ENCODE measurements around the gene BEAN1. TPM values are rescaled to one million over a fixed set of nuclear protein-coding genes. Genes with fewer than 3 reads are reported as not detected.
"Not testable (repeated sequence)": the region's sequence is repeated elsewhere in the genome, so short reads cannot be mapped to it uniquely, and the experiment has no call there.

Gene BEAN1
- total RNA-seq, 1 experiment from 2014 or later = 0.61 TPM

GRCh38 chr16:66447491-66447890, 20.4 kb downstream of the BEAN1 start:
- ATAC-seq = no peak
- RAD21 ChIA-PET (ENCODE audit: low non-redundant PET in 1 of 2, low total read pairs in 2 of 2, uncharacterized antibody in 2 of 2, unreplicated experiment in 2 of 2) = no interaction called here
- H3K9me3 ChIP-seq (ENCODE audit: control insufficient read depth in 1 of 2, insufficient read depth in 1 of 2, low read depth in 1 of 2, low read length in 2 of 2) = no peaks in the 10 kb centered on the region
- H3K4me3 ChIP-seq (replicated peaks in 1 of 2; ENCODE audit: low read depth in 1 of 2, low read length in 2 of 2) = no peak overlapping the region
- CTCF ChIA-PET = interaction anchor here (1.1 kb wide), 1 partner anchor 40 kb away, joined by 3 read pairs; no protein-coding TSS in a partner anchor
- intact Hi-C loops (cut with micrococcal nuclease) = no loop called here
- no peak overlapping the region for H3K27ac ChIP-seq (ENCODE audit: low read depth, low read length)
- no peak overlapping the region for H3K9ac ChIP-seq (ENCODE audit: low read length)
- no peak for TF ChIP-seq ZFX (IDR thresholded peaks at IDR 0.05)
- TF ChIP-seq SRF (IDR thresholded peaks at IDR 0.05; ENCODE audit: low read depth) = no peak
- no peak for TF ChIP-seq TCF7L2 (IDR thresholded peaks at IDR 0.05; ENCODE audit: borderline replicate concordance, extremely low read depth, insufficient read depth, insufficient read length)
- TF ChIP-seq, protein P1, sequence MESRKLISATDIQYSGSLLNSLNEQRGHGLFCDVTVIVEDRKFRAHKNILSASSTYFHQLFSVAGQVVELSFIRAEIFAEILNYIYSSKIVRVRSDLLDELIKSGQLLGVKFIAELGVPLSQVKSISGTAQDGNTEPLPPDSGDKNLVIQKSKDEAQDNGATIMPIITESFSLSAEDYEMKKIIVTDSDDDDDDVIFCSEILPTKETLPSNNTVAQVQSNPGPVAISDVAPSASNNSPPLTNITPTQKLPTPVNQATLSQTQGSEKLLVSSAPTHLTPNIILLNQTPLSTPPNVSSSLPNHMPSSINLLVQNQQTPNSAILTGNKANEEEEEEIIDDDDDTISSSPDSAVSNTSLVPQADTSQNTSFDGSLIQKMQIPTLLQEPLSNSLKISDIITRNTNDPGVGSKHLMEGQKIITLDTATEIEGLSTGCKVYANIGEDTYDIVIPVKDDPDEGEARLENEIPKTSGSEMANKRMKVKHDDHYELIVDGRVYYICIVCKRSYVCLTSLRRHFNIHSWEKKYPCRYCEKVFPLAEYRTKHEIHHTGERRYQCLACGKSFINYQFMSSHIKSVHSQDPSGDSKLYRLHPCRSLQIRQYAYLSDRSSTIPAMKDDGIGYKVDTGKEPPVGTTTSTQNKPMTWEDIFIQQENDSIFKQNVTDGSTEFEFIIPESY (IDR thresholded peaks at IDR 0.05; ENCODE audit: extremely low read depth, insufficient replicate concordance, low read length) = no peak
- no peaks in the 10 kb centered on the region for H3K9me2 ChIP-seq (ENCODE audit: insufficient read depth)
- no peaks in the 10 kb centered on the region for H4K20me1 ChIP-seq (ENCODE audit: insufficient read depth)
- no peak overlapping the region for H3K4me2 ChIP-seq (ENCODE audit: low read length)
- DNase-seq (ENCODE audit: low read depth, low spot score) = no peak
- POLR2A ChIA-PET = no interaction called here
- H3K36me3 ChIP-seq (ENCODE audit: control insufficient read depth in 1 of 2, insufficient read depth in 2 of 2, low read length in 2 of 2) = no peaks in the 10 kb centered on the region
- H3K27me3 ChIP-seq (ENCODE audit: insufficient read depth, low read length) = peaks cover 5% of the 10 kb centered on the region; the same call in 1 of the 2 replicates
- H3K4me1 ChIP-seq (ENCODE audit: control insufficient read depth in 1 of 2, insufficient read depth in 2 of 2, low read length in 2 of 2) = 0 out of 4 replicates have a peak, but pooled peaks cover 0 to 5% of the 10 kb centered on the region in 2 experiments
- H2AFZ ChIP-seq (ENCODE audit: low read depth, low read length, poor library complexity, severe bottlenecking) = no peak overlapping the region
- no peaks in the 10 kb centered on the region for H3K79me2 ChIP-seq (ENCODE audit: insufficient read depth, low read length)
- BruUV-seq (replicated peaks) = no TSS peak

DNA sequence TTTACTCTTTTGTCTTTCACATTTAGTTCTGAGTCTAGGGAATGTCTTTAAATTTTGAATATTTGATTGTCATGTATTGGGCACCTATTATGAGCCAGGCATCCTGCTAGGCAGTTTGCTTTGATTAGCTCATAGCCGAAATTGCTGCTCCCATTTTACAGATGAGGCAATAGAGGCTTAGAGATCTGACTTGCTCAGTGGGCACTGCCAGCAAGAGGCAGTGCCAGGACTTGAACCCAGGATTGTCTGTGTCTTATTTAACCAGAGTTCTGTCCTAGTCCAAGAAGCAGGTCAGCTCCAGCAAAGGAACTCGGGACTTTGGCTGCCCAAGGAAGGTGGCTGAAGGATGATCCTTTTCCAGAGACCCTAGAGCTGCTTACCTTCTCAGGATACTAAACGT, 24.5 kb downstream of the BEAN1 start:
- CTCF ChIA-PET = no interaction called here
- BruUV-seq (replicated peaks) = no TSS peak
- RAD21 ChIA-PET (ENCODE audit: low non-redundant PET in 1 of 2, low total read pairs in 2 of 2, uncharacterized antibody in 2 of 2, unreplicated experiment in 2 of 2) = no interaction called here
- Histone ChIP-seq H2AFZ (ENCODE audit: low read depth, low read length, poor library complexity, severe bottlenecking) (no peak overlapping the region), H3K27ac (ENCODE audit: low read depth, low read length) (no peak overlapping the region), H3K27me3 (ENCODE audit: insufficient read depth, low read length) (no peaks in the 10 kb centered on the region; the same call in 1 of the 2 replicates), H3K4me1 (ENCODE audit: control insufficient read depth in 1 of 2, insufficient read depth in 2 of 2, low read length in 2 of 2) (0 out of 4 replicates have a peak, but pooled peaks cover 0 to 4% of the 10 kb centered on the region in 2 experiments), H3K4me3 (replicated peaks in 1 of 2; ENCODE audit: low read depth in 1 of 2, low read length in 2 of 2) (no peak overlapping the region), H3K36me3 (ENCODE audit: control insufficient read depth in 1 of 2, insufficient read depth in 2 of 2, low read length in 2 of 2) (no peaks in the 10 kb centered on the region), H3K4me2 (ENCODE audit: low read length) (no peak overlapping the region), H3K9ac (ENCODE audit: low read length) (no peak overlapping the region), H3K9me2 (ENCODE audit: insufficient read depth) (no peaks in the 10 kb centered on the region), H4K20me1 (ENCODE audit: insufficient read depth) (no peaks in the 10 kb centered on the region), H3K9me3 (ENCODE audit: control insufficient read depth in 1 of 2, insufficient read depth in 1 of 2, low read depth in 1 of 2, low read length in 2 of 2) (no peaks in the 10 kb centered on the region), H3K79me2 (ENCODE audit: insufficient read depth, low read length) (no peaks in the 10 kb centered on the region)
- no peak for ATAC-seq
- intact Hi-C loops (cut with micrococcal nuclease) = no loop called here
- TF ChIP-seq POLR2AphosphoS5 (IDR thresholded peaks at IDR 0.05; ENCODE audit: low read depth, low read length) = no peak
- TF ChIP-seq TCF7L2 (IDR thresholded peaks at IDR 0.05; ENCODE audit: borderline replicate concordance, extremely low read depth, insufficient read depth, insufficient read length) = no peak
- TF ChIP-seq ATF3 (IDR thresholded peaks at IDR 0.05) = no peak
- no peak for TF ChIP-seq FOSL1 (IDR thresholded peaks at IDR 0.05; ENCODE audit: low read depth)
- TF ChIP-seq YY1 (IDR thresholded peaks at IDR 0.05; ENCODE audit: extremely low read depth, insufficient replicate concordance, low read depth, low read length) = no peak
- no peak for DNase-seq (ENCODE audit: low read depth, low spot score)
- POLR2A ChIA-PET = no interaction called here

- H3K9ac ChIP-seq (ENCODE audit: low read length); RAD21 ChIA-PET (ENCODE audit: low non-redundant PET in 1 of 2, low total read pairs in 2 of 2, uncharacterized antibody in 2 of 2, unreplicated experiment in 2 of 2); H4K20me1 ChIP-seq (ENCODE audit: insufficient read depth); H3K27me3 ChIP-seq (ENCODE audit: insufficient read depth, low read length); intact Hi-C loops (cut with micrococcal nuclease); DNase-seq (ENCODE audit: low read depth, low spot score); H3K4me1 ChIP-seq (ENCODE audit: control insufficient read depth in 1 of 2, insufficient read depth in 2 of 2, low read length in 2 of 2); BruUV-seq (replicated peaks); ATAC-seq; H2AFZ ChIP-seq (ENCODE audit: low read depth, low read length, poor library complexity, severe bottlenecking); H3K27ac ChIP-seq (ENCODE audit: low read depth, low read length); H3K9me2 ChIP-seq (ENCODE audit: insufficient read depth); H3K4me3 ChIP-seq (replicated peaks in 1 of 2; ENCODE audit: low read depth in 1 of 2, low read length in 2 of 2); H3K9me3 ChIP-seq (ENCODE audit: control insufficient read depth in 1 of 2, insufficient read depth in 1 of 2, low read depth in 1 of 2, low read length in 2 of 2); CTCF ChIA-PET; H3K79me2 ChIP-seq (ENCODE audit: insufficient read depth, low read length); H3K4me2 ChIP-seq (ENCODE audit: low read length); POLR2A ChIA-PET; H3K36me3 ChIP-seq (ENCODE audit: control insufficient read depth in 1 of 2, insufficient read depth in 2 of 2, low read length in 2 of 2): not testable (repeated sequence)
Observed at GRCh38 chr16:66453230-66453629, 26.1 kb downstream of the BEAN1 start.

Measured in HCT116 (cell line).